GM12892 (cell line): ENCODE measurements around the gene HOATZ.

Experiments used
- POLR2A ChIP-seq: IDR thresholded peaks from 2 replicates; pipeline ENCODE4 v1.6.1; 2011; ENCODE audit warnings: low read depth, low read length, control low read depth
- TAF1 ChIP-seq: IDR thresholded peaks from 2 replicates; pipeline ENCODE4 v1.6.1; 2011; ENCODE audit warnings: low read depth, mild to moderate bottlenecking, control low read depth, low read length, borderline replicate concordance

DNA sequence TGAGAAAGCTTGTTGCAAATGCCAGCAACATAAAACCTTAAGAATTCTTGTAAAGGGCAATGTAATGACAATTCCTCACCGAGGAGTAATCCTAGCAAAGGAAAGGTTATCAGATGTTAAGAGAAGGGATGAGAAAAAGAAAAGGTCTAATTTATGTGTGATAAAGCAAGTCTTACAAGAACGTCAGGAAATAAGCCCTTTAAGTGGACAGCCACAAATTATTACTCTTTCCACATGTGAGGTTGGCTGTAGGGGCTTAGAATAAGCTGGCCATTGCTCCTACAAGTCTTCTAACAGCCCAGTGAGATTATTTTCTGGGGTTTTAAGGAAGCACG, 35.3 kb downstream of the HOATZ start:
- TF ChIP-seq POLR2A (no peak), TAF1 (no peak)
